Upper lobe of left lung (tissue), 4 donors: ENCODE results near the gene DAPK1.

ENCODE experiments used
- EP300 ChIP-seq, 4 donors: sonication (generic); formaldehyde crosslinking; IDR thresholded peaks; one replicate each; pipeline ENCODE4 v1.5.1; 2017; ENCODE audit warnings: antibody characterized with exemption in 4 of 4, control low read depth in 2 of 4
- POLR2A ChIP-seq, 4 donors: fragments of 450-650 bp; IDR thresholded peaks; one replicate each; pipeline ENCODE4 v1.5.1; 2016 to 2017; ENCODE audit warnings: antibody characterized with exemption in 4 of 4, mild to moderate bottlenecking in 2 of 4
- POLR2AphosphoS5 ChIP-seq, 2 donors: sonication (generic); formaldehyde crosslinking; IDR thresholded peaks; one replicate each; pipeline ENCODE4 v1.5.1; 2017; ENCODE audit warnings: antibody characterized with exemption in 2 of 2
- TF ChIP-seq, protein P1 (sequence below), 6 experiments: fragments of 450-650 bp in 4 of 6; fragments of 200-600 bp in 2 of 6; sonication (generic) in 2 of 6; IDR thresholded peaks; one replicate each; pipeline ENCODE4 v1.5.1; 2016 to 2019; ENCODE audit warnings: antibody characterized with exemption in 6 of 6

DNA sequence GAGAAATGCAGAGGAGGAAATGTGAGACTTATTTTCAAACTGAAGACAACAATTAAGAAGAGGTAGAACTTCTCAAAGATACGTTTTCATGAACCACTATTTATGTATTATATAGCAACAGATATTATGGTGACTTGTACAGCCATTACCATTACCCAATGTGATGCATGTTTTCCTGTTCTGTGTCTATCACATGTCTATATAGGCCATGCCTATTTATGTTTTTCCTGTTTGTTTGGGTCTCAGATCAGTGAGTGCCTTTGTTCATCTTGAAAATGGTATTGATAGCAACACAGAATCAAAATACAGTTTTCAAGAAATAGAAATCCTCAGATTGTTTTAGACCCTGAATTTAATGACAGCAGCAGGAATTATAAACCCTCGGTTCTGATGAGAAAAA lies 44.0 kb downstream of the DAPK1 start:
- TF ChIP-seq, protein P1, sequence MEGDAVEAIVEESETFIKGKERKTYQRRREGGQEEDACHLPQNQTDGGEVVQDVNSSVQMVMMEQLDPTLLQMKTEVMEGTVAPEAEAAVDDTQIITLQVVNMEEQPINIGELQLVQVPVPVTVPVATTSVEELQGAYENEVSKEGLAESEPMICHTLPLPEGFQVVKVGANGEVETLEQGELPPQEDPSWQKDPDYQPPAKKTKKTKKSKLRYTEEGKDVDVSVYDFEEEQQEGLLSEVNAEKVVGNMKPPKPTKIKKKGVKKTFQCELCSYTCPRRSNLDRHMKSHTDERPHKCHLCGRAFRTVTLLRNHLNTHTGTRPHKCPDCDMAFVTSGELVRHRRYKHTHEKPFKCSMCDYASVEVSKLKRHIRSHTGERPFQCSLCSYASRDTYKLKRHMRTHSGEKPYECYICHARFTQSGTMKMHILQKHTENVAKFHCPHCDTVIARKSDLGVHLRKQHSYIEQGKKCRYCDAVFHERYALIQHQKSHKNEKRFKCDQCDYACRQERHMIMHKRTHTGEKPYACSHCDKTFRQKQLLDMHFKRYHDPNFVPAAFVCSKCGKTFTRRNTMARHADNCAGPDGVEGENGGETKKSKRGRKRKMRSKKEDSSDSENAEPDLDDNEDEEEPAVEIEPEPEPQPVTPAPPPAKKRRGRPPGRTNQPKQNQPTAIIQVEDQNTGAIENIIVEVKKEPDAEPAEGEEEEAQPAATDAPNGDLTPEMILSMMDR (IDR thresholded peaks at IDR 0.05) = no peak
- no peak for TF ChIP-seq POLR2A (IDR thresholded peaks at IDR 0.05)
- TF ChIP-seq POLR2AphosphoS5 (IDR thresholded peaks at IDR 0.05) = no peak
- TF ChIP-seq EP300 (IDR thresholded peaks at IDR 0.05) = no peak
